ENCODE measurements around the gene CA12. TPM values are rescaled to one million over a fixed set of nuclear protein-coding genes. Genes with fewer than 3 reads are reported as not detected.

Gene CA12
- total RNA-seq, 2 donors from 2014 or later, result 0.15 to 1.0 TPM

DNA sequence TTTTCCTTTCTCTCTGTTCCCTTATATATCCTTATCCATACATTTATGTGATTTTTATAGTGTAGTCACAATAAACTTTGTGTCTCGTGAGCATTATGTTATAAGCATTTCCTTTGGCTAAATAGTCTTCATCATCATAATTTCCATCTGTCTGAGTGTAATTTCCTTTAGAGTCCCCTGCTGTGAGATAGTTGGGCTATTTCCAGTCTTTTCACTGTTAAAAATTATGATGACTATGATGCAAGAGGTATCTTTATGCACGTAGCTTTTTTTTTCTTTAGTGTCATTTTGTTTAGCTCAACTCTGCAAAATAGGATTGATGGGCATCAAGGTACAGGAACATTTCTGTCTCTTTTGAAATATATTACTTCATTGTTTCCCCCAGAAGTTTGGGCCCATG lies 26.9 kb upstream of the CA12 start:
- no peak overlapping the region for H3K4me3 Mint-ChIP-seq
- no peak for ATAC-seq (replicated peaks)
- no peaks in the 10 kb centered on the region for H3K9me3 Mint-ChIP-seq
- no peaks in the 10 kb centered on the region for H3K36me3 Mint-ChIP-seq (ENCODE audit: low read depth)
- no peaks in the 10 kb centered on the region for H3K4me1 Mint-ChIP-seq
- H3K27ac Mint-ChIP-seq, result no peak overlapping the region
- peaks cover 7% of the 10 kb centered on the region for H3K27me3 Mint-ChIP-seq

DNA sequence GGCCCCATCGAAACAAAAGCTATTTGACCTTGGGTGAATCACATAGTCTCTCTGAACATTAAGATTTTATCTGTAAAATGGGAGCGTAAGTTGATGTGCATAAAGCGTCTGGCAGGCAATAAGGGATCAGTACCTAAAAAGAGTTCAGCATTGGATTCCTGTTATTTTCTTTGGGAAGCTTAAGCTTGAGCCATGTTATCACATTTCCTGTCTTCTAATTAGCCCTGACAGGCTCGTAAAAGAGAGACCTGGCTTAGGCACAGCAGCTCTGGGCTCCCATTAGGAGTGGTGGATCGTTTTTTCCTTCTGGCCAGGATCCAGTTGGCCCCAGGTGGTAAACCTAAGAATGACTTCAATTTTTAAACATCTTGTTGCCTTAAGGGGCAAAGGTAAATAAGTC lies 26.0 kb upstream of the CA12 start:
- H3K27ac Mint-ChIP-seq, result no peak overlapping the region
- peaks cover 4% of the 10 kb centered on the region for H3K27me3 Mint-ChIP-seq
- H3K9me3 Mint-ChIP-seq, result no peaks in the 10 kb centered on the region
- no peak for ATAC-seq (replicated peaks)
- H3K36me3 Mint-ChIP-seq (ENCODE audit: low read depth), result no peaks in the 10 kb centered on the region
- no peak overlapping the region for H3K4me3 Mint-ChIP-seq
- H3K4me1 Mint-ChIP-seq, result no peaks in the 10 kb centered on the region

DNA sequence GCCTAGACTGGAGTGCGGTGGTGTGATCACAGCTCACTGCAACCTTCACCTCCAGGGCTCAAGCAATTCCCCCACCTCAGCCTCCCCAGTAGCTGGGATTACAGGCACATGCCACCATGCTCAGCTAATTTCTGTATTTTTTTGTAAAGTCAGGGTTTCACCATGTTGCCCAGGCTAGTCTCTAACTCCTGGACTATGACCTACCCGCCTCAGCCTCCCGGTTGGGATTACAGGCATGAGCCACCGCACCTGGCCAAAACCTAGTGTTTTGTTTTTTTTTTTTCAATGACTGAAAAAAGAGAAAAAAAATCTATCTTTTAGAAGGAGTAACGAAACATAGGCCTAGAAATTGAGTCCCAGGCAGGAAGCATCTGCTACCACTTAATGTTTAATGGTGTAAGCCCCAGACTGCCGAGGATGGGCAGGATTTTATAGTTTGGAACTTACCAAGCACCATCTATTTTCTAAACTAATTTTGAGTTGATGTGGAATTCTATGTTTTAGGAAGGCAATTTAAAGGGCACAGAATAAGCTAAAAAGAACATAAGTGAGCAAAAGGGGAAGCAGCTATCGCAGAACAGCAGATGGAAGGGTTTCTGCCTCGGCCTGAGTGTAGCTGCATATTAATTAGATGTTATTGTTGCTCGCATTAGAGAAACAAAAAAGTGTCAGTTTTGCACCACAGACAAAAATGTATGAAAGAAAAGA lies 24.2 kb upstream of the CA12 start:
- no peak overlapping the region for H3K27ac Mint-ChIP-seq
- H3K27me3 Mint-ChIP-seq, result peaks cover 4% of the 10 kb centered on the region
- no peaks in the 10 kb centered on the region for H3K9me3 Mint-ChIP-seq
- H3K4me3 Mint-ChIP-seq, result no peak overlapping the region
- peaks cover 5% of the 10 kb centered on the region for H3K4me1 Mint-ChIP-seq
- no peaks in the 10 kb centered on the region for H3K36me3 Mint-ChIP-seq (ENCODE audit: low read depth)
- no peak for ATAC-seq (replicated peaks)

DNA sequence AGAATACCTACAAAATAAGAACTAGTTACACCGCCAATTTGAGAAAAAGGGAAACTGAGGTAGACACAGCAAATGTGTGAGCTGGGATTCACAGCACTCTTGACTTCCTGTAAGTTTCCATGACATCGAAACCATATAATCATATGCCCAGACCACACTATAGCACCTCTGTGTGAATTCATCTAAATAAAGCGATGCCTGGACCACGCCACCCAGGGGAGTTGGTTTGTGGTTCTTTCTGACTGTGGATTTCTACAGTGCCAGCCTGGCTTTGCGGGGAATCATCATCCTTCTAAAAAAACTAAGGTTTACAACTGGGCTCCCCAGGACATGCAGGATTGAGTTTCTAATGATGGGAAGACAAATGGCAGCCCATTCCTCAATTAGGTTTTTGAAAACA lies 23.5 kb upstream of the CA12 start:
- H3K27me3 Mint-ChIP-seq, result no peaks in the 10 kb centered on the region
- H3K9me3 Mint-ChIP-seq, result no peaks in the 10 kb centered on the region
- H3K27ac Mint-ChIP-seq, result no peak overlapping the region
- H3K36me3 Mint-ChIP-seq (ENCODE audit: low read depth), result no peaks in the 10 kb centered on the region
- peaks cover 5% of the 10 kb centered on the region for H3K4me1 Mint-ChIP-seq
- no peak for ATAC-seq (replicated peaks)
- H3K4me3 Mint-ChIP-seq, result no peak overlapping the region

DNA sequence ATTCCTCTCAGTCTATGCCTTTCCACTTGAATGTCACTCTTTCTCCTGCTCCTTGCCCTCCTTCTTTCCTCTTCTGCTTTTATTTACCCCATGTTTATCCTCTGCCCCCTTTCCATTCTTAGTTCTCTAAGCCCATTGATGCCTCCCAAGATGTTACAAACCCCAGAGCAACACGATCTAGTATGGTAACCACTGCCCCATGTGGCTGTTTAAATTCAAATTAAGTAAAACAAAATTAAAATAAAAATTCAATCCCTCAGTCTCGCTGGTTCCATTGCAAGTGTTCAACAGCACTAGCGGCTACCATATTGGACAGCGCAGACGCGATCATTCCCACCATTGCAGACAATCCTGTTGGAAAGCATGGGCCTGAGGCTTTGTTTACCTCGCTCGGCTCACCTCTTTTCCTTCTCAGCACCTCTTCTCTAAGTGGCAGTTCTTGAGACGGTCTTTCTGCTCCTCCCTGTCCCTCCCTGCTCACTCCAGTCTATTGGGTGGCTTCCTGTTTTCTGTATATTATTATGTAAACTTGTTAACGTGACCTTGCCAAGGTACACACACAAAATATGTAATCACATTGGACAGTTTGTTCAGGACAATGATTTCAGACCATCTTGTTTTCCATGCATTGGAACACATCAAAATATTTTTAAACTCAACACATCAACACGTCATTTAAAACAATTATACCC lies 21.8 kb upstream of the CA12 start:
- no peaks in the 10 kb centered on the region for H3K36me3 Mint-ChIP-seq (ENCODE audit: low read depth)
- peaks cover 4% of the 10 kb centered on the region for H3K27me3 Mint-ChIP-seq
- H3K9me3 Mint-ChIP-seq, result no peaks in the 10 kb centered on the region
- no peak overlapping the region for H3K27ac Mint-ChIP-seq
- no peak overlapping the region for H3K4me3 Mint-ChIP-seq
- peaks cover 5% of the 10 kb centered on the region for H3K4me1 Mint-ChIP-seq
- ATAC-seq (replicated peaks), result no peak

DNA sequence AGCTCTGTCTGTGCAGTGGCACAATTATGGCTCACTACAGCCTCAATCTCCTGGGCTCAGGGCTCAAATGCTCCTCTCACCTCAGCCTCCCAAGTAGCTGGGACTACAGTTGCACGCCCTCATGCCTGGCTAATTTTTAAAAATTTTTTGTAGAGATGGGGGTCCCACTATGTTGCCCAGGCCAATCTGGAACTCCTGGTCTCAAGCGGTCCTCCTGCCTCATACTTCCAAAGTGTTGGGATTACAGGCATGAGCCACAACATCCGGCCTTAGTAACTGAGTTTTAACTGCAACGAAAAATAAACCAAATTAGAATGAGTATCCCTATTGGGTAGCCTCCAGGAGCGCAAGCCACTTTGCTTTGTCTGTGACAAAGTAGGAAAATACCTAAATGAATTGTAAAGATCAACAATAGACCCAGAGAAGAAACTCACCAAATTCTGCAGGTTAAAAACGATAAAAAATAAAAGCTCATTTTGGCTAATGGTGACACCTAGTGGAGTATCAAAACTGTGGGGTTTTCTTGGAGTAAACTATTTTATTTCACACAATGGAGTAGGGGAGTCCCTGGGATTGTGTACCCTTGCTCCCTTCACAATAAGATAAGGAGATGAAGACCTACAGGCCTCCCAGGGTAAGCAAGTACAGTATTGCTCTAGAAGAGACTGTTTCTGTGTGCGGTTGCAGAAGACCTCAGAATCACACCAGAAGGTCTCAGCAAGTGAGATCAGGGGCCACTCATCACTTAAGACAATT lies 21.0 kb upstream of the CA12 start:
- Mint-ChIP-seq H3K4me3 (no peak overlapping the region), H3K4me1 (peaks cover 5% of the 10 kb centered on the region), H3K27ac (no peak overlapping the region), H3K9me3 (no peaks in the 10 kb centered on the region), H3K36me3 (ENCODE audit: low read depth) (no peaks in the 10 kb centered on the region), H3K27me3 (peaks cover 6% of the 10 kb centered on the region)
- peak; percentile 31 for ATAC-seq (replicated peaks)

DNA sequence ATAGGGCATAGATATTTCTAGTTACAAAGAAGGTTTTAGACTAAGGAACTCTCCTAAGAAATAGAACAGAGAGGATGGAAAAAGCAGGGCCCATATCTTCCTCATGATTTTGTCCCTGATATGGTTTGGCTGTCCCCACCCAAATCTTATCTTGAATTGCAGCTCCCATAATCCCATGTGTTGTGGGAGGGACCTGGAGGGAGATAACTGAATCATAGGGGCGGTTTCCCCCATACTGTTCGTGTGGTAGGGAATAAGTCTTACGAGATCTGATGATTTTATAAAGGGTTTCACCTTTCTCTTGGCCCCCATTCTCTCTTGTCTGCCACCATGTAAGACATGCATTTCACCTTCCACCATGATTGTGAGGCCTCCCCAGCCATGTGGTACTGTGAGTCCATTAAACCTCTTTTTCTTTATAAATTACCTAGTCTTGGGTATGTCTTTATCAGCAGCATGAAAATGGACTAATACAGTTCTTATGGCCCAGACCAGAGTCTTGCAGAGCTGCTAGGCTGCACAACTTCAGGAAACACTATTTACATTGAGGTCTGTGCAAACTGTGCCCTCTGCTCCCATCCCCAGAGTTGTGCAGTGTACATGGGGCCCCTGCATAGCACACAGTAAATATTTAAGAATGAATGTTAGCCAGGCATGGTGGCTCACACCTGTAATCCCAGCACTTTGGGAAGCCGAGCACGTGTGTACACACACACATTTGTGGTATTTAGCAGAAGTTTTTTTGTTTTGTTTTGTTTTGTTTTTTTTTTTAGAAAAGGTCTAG lies 20.3 kb upstream of the CA12 start:
- Mint-ChIP-seq H3K27ac (peak overlapping the region; percentile 29), H3K4me3 (no peak overlapping the region), H3K4me1 (peaks cover 5% of the 10 kb centered on the region), H3K9me3 (no peaks in the 10 kb centered on the region), H3K27me3 (peaks cover 10% of the 10 kb centered on the region), H3K36me3 (ENCODE audit: low read depth) (no peaks in the 10 kb centered on the region)
- ATAC-seq (replicated peaks), result no peak

DNA sequence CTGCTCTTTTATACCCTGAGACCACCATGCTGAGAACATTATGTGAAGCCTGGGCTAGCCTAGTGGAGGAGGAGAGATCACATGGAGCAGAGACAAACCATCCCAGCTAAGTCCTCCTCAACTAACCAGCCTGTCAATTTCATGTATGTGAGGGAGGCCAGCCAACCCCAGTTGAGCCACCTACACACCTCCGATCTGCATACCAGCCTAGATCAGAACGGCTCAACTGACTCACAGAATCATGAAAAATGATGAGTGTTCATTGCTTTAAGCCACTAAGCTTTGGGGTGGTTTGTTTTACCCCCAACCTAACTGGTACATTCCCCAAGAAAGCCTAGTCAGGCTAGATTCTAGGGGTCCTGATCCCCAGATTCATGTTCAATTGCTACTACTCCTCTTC lies 19.4 kb upstream of the CA12 start:
- Mint-ChIP-seq H3K4me1 (peaks cover 5% of the 10 kb centered on the region), H3K4me3 (no peak overlapping the region), H3K27me3 (peaks cover 13% of the 10 kb centered on the region), H3K27ac (peak overlapping the region; percentile 29), H3K9me3 (no peaks in the 10 kb centered on the region), H3K36me3 (ENCODE audit: low read depth) (no peaks in the 10 kb centered on the region)
- ATAC-seq (replicated peaks), result peak; percentile 91

DNA sequence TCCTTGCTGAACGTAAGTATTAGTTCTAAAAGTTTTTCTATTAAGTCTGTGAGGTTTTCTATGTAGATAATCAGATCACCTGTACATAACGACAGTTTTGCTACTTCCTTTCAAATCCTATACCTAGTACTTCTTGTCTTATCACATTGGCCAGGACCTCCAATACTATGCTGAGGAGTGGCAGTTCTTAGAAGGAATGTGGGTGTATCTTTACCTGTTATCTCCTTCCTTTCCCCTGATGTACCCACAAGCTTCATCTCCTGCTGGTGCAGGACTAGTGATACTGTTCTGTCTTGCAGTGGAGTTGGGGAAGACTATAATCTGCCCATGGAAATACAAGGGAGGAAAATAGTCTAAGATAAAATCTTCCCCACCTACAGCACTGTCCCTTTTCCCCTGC lies 16.8 kb upstream of the CA12 start:
- H3K27ac Mint-ChIP-seq, result no peak overlapping the region

DNA sequence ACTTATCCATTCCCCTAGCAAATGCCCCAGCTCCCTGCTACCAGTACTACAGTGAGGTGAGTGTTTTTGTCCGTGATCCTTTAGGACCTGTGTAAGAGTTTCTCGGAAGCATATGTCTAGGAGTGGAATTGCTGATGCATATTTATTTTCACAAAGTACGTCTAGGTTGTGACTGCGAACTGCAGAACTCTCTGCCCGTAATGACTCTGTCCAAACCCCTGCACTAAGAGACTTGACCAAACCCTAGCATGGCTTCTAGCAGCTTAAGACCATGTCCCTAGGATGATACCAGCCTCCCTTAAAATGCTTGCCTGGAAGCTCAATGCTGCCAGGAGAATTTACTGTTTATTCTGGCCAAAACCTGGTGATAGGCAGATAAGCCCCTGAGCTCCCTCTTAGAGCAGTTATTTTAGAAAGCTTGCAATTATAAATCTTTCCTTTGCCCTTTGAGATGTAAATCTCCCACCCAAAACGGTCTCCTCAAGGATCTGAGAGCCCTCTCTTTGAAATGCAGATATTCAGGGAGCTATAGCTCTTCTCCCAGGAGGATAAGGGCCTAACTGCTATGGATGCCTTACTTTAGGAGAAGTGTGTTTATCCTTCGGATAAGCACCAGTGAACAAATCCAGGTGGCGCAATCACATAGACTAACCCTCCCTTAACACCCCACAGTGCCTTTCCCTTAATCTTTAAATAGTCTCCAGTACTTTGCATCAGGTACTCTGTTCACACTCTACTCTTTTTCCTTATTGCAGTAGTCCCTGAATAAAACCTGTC lies 14.7 kb upstream of the CA12 start:
- ATAC-seq (replicated peaks), result peak; percentile 14
- H3K4me1 Mint-ChIP-seq, result peaks cover 11% of the 10 kb centered on the region
- H3K9me3 Mint-ChIP-seq, result no peaks in the 10 kb centered on the region
- peaks cover 42% of the 10 kb centered on the region for H3K27me3 Mint-ChIP-seq
- H3K4me3 Mint-ChIP-seq, result no peak overlapping the region
- H3K36me3 Mint-ChIP-seq (ENCODE audit: low read depth), result no peaks in the 10 kb centered on the region
- H3K27ac Mint-ChIP-seq, result peak overlapping the region; percentile 22

More for the DNA sequence above, 16.8 kb upstream of the CA12 start:
- Mint-ChIP-seq H3K4me1 (peaks cover 11% of the 10 kb centered on the region), H3K4me3 (no peak overlapping the region), H3K9me3 (no peaks in the 10 kb centered on the region), H3K27me3 (peaks cover 31% of the 10 kb centered on the region), H3K36me3 (ENCODE audit: low read depth) (no peaks in the 10 kb centered on the region)
- ATAC-seq (replicated peaks), result no peak

DNA sequence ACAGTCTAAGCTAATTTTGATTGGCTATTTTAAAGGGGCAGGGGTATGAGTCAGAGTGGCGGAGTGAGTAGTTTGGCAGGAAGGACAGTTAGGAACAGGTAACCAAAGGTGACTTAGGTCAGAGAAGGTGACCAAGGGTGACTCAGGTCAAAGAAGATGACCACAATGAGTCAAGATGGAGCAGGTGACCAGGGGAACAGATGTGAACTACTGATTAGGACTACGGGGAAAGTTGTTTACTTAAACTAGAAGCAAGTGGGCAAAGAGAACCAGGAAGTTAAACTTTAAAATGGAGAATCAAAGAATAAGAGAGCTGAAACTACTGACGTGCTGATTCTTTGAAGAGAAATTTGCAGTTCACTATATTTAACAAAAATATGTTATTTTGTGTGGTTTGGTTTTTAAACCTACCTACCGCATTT lies 14.1 kb upstream of the CA12 start:
- Mint-ChIP-seq H3K36me3 (ENCODE audit: low read depth) (no peaks in the 10 kb centered on the region), H3K27me3 (peaks cover 42% of the 10 kb centered on the region), H3K9me3 (no peaks in the 10 kb centered on the region), H3K27ac (peak overlapping the region; percentile 18), H3K4me1 (peaks cover 6% of the 10 kb centered on the region), H3K4me3 (no peak overlapping the region)
- peak; percentile 71 for ATAC-seq (replicated peaks)

DNA sequence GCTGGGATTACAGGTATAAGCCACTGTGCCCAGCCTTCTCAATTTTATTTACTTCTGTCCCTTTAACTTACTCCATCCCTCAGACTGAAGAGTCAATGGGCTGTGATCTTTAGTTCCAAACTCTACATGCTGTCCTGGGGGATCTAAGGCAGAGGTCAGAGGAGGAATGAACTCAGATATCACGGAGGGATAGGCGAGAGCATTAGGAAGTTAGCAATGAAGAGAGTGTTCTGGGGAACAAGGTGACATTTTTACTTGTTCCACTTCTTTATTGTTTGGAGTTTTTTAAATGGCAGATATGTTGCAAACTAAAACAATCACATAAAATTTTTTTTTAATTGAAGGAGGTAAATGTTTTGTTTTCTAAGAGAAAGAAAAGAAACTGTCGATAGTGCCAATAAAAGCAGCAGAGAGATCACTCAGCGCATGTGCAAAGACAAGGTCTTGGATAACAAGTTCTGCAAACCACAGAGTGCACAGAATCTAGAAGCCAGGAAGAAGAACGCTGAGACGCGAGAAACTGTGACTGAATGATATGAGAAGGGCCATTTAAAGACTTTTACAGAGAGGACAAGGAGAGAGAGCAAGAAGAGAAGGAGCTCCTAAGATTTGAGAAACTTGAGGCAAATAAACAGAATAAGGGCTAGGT lies 10.8 kb upstream of the CA12 start:
- H3K4me3 Mint-ChIP-seq, result no peak overlapping the region
- no peaks in the 10 kb centered on the region for H3K36me3 Mint-ChIP-seq (ENCODE audit: low read depth)
- no peak overlapping the region for H3K27ac Mint-ChIP-seq
- peak; percentile 34 for ATAC-seq (replicated peaks)
- peaks cover 6% of the 10 kb centered on the region for H3K4me1 Mint-ChIP-seq
- no peaks in the 10 kb centered on the region for H3K9me3 Mint-ChIP-seq
- peaks cover 42% of the 10 kb centered on the region for H3K27me3 Mint-ChIP-seq

DNA sequence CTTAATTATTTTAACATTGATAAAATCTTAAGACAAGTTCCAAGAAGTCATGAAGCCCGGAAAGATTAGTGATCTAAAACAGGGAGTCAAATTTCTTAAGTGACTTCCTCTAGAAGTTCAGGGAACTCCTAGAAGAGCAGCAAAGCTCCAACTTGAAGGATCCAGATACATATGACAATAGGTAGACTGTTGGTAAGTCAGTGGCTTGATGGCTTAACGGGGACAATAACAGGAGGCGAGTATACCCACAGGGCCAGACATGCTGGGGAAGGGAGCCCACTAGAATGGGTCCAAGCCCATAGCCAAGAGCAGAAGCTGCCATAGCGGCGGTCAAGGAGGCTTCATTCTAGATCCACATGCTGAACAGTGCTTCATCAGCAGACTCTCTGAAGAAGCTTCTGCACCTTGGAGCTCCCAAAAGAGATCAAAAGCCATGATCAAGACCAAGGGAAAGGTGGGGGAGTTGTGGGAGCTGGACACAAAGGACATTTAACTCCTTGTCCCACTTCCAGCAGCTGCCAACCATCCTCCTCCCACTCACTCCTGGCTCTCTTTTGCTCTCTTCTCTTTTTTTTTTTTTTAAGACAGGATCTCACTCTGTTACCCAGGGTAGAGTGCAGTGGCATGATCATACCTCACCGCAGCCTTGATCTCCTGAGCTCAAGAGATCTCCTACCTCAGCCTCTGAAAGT lies 10.2 kb upstream of the CA12 start:
- peaks cover 6% of the 10 kb centered on the region for H3K4me1 Mint-ChIP-seq
- H3K27ac Mint-ChIP-seq, result no peak overlapping the region
- no peak overlapping the region for H3K4me3 Mint-ChIP-seq
- H3K27me3 Mint-ChIP-seq, result peaks cover 43% of the 10 kb centered on the region
- no peaks in the 10 kb centered on the region for H3K9me3 Mint-ChIP-seq
- H3K36me3 Mint-ChIP-seq (ENCODE audit: low read depth), result no peaks in the 10 kb centered on the region
- ATAC-seq (replicated peaks), result peak; percentile 19
